22Rv1 (cell line): ENCODE results near the gene MLLT10.

ENCODE experiments used
- CTCF ChIP-seq: fragments of 450-650 bp; IDR thresholded peaks from 2 replicates; pipeline ENCODE4 v1.5.1; 2017; ENCODE audit warnings: mild to moderate bottlenecking
- ZFX ChIP-seq: fragments of 450-650 bp; IDR thresholded peaks from 2 replicates; pipeline ENCODE4 v1.6.1; 2017; ENCODE audit warnings: antibody characterized with exemption, borderline replicate concordance

DNA sequence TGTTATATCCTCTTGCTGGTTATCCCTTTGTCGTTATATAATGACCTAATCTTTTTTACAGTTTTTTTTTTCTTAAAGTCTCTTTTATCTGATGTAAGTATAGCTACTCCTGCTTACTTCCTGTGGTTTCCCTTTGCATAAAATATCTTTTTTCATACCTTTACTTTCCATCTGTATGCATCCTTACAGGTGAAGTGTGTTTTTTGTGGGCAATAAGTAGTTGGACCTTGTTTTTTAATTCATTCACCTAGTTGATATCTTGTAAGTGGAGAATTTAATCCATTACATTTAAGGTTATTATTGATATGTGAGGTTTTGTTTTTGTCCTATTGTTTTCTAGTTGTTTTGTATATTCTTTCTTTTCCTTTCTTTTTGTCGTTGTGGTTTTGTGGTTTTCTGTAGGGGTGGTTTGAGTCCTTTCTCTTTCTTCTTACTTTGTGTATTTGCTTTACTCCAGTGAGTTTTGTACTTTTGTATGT lies 168.6 kb downstream of the MLLT10 start:
- TF ChIP-seq CTCF (no peak), ZFX (no peak)
